H7 (cell line): ENCODE measurements around the gene PAIP2B. TPM values are rescaled to one million over a fixed set of nuclear protein-coding genes. Genes with fewer than 3 reads are reported as not detected.
"Not testable (repeated sequence)": the region's sequence is repeated elsewhere in the genome, so short reads cannot be mapped to it uniquely, and the experiment has no call there.

Experiments
- DNase-seq: peaks from one replicate; pipeline ENCODE4 v3.0.0; 2012
- H3K27me3 ChIP-seq: 2 replicates; pipeline ENCODE4 v1.6.0; 2011; ENCODE audit warnings: mild to moderate bottlenecking, low read length; ENCODE audit not compliant: control insufficient read depth, insufficient read depth
- H3K36me3 ChIP-seq: replicated peaks from 2 replicates; pipeline ENCODE4 v1.5.1; 2011; ENCODE audit warnings: low read length; ENCODE audit not compliant: control insufficient read depth, insufficient read depth
- H3K4me3 ChIP-seq: 2 replicates; pipeline ENCODE4 v1.5.1; 2011; ENCODE audit warnings: low read depth, mild to moderate bottlenecking, control low read depth, low read length, moderate library complexity; ENCODE audit not compliant: insufficient read depth
- total RNA-seq: library from RNA; depleted of rRNA; stranded (reverse); fragments of >200 nt; shearing (Covaris generic); gene quantifications from 2 replicates; pipeline ENCODE4 v1.2.3, GENCODE V29; 2014

PAIP2B gene
- total RNA-seq, 1 experiment from 2014 or later = 3.7 TPM

DNA sequence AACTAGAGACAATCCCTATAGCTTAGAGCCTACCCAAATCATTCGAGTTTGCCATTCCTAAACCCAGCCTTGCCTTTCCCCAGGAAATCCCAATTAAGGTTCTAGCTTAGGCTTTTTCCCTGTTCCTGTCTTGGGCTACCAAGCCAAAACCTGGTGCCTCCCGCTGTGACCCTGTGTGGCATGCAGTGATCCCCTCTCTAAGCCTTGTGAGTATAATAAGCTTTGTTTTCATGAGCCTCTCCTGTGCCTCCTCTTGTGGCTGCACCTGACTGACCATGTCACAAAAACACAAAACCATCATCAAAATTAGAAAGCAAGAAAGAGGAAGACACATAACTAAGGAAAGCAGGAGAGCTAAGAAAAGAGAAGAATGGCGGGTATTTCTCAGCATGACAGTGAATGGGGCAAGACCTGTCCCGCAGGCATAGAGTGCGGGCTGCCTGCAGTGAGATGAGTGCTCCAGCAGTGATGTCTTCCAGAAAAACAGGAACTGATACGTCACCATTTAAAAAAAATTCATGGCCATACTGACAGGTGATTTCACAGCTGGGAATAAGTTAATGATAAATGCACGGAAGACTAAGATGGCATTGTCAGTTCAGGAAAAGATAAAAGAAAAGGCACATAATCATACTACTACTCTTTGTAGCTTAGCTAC lies 9.2 kb upstream of the PAIP2B start:
- no peaks in the 10 kb centered on the region for H3K27me3 ChIP-seq
- H3K36me3 ChIP-seq = no peaks in the 10 kb centered on the region
- peak; percentile 40 for DNase-seq
- H3K4me3 ChIP-seq = no peak overlapping the region

DNA sequence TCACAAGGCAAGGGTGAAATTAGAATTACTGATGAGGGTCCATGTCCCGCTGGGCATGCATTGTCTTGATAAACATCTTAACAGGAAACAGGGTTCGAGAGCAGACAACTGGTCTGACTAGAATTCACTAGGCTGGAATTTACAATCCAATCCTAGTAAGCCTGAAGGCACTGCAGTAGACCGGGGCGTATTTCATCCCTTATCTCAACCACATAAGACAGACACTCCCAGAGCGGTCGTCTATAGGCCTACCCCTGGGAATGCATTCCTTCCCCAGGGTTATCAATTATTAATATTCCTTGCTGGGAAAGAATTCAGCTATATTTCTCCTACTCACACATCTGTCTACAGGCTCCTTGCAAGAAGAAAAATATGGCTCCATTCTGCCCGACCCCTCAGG lies 6.2 kb upstream of the PAIP2B start:
- not testable (repeated sequence) for H3K4me3 ChIP-seq, H3K36me3 ChIP-seq, DNase-seq, H3K27me3 ChIP-seq

DNA sequence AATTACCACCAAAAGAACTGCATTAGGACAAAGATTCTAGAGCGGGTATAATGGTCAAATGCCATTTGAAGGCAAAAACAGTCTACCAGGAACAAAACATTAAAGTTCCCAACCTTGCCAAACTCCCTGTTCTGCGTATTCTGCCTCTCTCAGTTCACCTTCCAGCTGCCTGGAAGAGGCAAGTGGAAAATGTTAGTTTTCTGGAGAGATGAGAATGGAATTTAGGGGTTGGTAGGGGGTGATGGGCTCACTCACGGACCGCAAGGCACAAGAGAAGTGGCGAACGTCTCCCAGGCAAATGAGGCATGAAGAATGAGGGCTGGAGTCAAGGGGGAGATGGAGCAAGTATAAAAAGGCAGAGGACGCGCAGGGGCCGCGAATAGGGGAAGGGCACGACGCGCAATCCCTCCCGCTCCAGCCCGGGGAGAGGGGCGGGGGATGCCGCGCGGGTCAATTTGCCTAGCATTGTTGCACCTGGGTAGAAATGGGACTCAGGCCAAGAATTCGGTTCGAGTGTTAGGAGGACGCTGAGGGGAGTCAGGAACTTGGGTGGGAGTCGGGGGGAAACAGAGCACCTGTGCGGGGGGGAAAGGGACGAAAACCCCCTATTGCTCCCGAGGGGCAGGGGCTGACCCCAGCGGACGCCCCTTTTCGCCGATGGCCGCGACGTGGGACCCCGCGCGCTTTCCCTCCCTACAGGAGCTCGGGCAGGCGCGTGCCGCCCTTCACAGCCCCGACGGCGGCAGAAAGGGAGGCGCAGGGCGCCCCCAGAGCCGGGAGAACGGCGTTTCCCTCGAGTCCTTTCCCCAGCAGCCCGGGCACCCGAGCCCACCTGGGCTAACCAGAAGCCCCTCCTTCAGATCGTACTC lies 573 bp downstream of the PAIP2B start:
- Histone ChIP-seq H3K36me3 (no peaks in the 10 kb centered on the region), H3K27me3 (peaks cover 2% of the 10 kb centered on the region; the same call in 1 of the 2 replicates), H3K4me3 (peak overlapping the region; percentile 88)
- peak; percentile 62 for DNase-seq

DNA sequence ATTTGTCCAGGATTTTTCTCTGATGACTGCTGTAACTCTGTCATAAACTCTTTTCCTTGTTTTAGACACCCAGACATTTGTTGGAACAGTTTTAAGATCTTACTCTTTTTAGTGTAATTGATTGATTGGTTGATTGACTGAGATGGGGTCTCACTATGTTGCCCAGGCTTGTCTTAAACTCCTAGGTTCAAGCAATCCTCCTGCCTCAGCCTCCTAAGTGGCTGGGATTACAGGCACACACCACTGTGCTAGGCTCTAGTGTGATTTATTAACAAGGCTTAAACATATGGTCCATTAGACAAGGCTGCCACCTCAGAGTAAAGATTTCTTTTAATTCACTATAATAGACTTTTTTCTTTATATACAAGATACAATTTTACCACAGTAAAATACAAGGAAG lies 2.0 kb downstream of the PAIP2B start:
- Histone ChIP-seq H3K4me3 (no peak overlapping the region), H3K27me3 (peaks cover 2% of the 10 kb centered on the region; the same call in 1 of the 2 replicates), H3K36me3 (no peaks in the 10 kb centered on the region)
- no peak for DNase-seq

DNA sequence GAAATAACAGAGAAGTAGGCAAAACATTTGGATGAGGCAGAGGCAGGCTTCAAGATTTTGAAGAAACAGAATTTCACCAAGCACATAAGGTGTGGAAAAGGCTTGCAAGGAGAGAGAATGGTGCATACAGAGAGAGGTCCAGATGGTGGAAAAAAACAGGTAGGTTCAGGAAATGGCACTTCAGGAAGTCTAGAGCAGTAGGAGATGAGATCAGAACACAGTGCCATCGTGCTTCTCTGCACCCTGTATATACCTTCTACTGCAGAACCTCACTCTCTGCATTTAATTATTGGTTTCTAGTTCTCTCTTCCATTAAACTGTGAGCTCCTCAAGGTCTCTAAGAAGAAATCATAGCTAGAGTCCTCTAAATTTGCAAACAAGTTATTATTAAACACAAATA lies 2.4 kb downstream of the PAIP2B start:
- no peak for DNase-seq

DNA sequence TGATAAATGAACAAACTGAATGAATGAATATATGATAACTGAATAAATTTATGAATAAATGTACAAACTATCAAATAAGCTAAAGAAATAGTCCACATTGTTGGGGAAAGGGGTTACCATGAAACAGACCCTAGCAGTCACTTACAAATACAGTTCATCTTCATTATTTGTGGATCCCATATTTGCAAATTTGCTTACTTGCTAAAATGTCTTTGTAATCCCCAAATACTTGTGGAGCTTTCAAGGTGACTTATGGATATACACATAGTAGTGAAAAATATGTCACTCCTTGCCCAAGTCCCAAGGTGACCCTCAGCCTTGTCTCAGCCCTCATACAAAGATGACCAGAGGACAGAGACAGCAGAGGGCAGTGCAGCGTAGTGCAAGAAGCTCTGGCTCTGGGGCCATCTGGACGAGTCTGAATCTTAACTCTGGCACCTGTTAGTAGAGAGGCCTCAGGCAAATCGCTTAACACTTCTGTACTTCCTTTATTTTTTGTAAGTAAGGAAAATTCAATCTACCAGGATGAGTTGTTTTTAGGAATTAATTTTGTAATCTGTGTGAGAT lies 3.1 kb downstream of the PAIP2B start:
- no peak overlapping the region for H3K4me3 ChIP-seq
- H3K36me3 ChIP-seq = no peaks in the 10 kb centered on the region
- DNase-seq = peak; percentile 53
- peaks cover 2% of the 10 kb centered on the region; the same call in 1 of the 2 replicates for H3K27me3 ChIP-seq

More for the DNA sequence above, 2.4 kb downstream of the PAIP2B start:
- no peaks in the 10 kb centered on the region for H3K36me3 ChIP-seq
- H3K4me3 ChIP-seq = no peak overlapping the region
- H3K27me3 ChIP-seq = peaks cover 2% of the 10 kb centered on the region; the same call in 1 of the 2 replicates

DNA sequence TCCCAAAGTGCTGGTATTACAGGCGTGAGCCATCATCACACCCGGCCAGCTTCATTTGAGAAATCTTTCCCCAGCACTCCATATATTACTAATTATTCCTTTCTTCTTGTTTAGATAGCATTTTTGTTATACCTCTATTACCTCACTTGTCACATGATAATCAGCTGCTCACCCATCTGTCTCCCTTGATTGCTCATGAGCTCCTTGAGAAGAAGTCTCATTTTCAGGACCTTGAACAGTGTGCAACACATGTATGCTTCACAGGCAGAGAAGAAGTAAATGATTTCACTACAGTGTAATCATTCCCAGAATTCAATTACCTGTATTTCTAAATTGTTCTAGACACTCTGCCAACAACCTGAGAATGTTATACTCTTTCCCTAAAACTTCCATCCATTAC lies 6.2 kb downstream of the PAIP2B start:
- DNase-seq = no peak
- Histone ChIP-seq H3K4me3 (no peak overlapping the region), H3K27me3 (no peaks in the 10 kb centered on the region; the same call in 1 of the 2 replicates), H3K36me3 (no peaks in the 10 kb centered on the region)

DNA sequence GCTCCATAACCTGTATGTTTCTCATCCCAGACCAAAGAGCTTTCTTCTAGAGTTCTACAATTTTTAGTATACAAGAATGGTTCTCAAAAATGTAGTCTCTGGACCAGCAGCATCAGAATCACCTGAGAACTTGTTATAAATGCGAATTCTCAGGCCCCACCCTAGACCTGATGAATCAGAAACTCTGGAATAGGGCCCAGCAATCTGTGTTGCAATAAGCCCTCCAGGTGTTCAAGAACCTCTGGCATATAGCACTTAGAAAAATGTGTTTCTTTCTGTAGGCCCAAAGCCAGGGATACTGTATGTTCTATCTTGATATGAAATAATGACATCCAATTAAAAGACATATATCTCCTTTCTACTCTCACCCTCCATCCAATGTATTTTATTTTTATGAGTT lies 10.4 kb downstream of the PAIP2B start:
- H3K36me3 ChIP-seq = no peaks in the 10 kb centered on the region
- H3K4me3 ChIP-seq = no peak overlapping the region
- DNase-seq = no peak
- no peaks in the 10 kb centered on the region for H3K27me3 ChIP-seq

DNA sequence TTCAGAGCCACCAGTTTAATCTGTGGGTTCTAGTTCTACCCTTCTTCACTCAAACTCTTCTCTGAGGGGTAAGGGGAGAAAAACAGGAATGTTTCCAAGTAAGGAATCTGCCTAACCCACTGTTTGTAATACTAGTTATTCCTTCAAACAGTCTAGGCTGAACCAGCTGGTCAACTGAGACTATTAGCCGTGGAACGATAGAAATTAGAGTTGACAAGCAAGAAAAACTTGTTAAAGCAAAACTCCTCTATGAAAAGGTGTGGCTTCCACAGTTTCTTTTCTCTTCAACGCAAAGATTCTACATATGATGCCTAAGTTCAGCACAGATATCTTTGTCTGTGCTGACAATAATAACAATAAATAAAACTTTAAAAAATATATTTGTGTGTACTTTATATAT lies 11.5 kb downstream of the PAIP2B start:
- H3K27me3 ChIP-seq = no peaks in the 10 kb centered on the region
- no peak overlapping the region for H3K4me3 ChIP-seq
- no peak for DNase-seq
- H3K36me3 ChIP-seq = no peaks in the 10 kb centered on the region

DNA sequence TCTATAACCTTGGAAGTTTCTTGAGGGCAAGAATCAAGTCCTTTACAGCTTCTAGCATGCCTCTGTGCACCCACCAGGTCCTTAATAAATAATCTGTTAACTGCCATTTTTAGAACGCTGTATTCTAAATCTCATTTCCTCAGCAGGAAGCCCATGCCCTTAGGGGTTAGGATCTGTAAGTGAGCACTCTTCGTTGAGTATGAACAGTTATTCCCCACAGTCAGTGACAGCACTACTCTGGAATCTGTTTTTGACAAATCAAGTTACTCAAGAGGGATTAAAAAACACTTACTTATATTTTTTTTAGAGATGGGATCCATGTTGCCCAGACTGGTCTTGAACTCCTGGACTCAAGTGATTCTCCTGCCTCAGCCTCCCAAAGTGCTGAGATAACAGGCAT lies 14.6 kb downstream of the PAIP2B start:
- Histone ChIP-seq H3K4me3 (no peak overlapping the region), H3K27me3 (no peaks in the 10 kb centered on the region), H3K36me3 (no peaks in the 10 kb centered on the region)
- DNase-seq = no peak

DNA sequence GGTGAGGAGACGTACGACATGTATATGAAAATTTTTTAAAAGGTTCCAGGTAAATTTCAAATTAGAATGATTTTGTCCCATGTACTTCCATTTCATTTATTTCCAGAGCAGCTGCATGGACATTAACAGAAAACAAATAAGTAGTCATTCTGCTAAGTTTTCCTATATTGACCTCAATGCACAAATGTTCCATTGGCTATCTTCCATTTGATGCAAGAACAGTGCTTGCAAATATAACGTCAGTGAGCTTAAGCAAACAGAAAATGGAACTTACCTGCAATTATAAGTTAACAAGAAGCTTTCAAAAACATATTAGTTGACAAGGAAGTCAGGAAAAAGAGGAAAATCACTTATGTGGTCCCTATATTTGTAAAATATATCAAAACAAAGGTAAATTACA lies 16.6 kb downstream of the PAIP2B start:
- Histone ChIP-seq H3K4me3 (no peak overlapping the region), H3K36me3 (no peaks in the 10 kb centered on the region), H3K27me3 (no peaks in the 10 kb centered on the region)
- no peak for DNase-seq

DNA sequence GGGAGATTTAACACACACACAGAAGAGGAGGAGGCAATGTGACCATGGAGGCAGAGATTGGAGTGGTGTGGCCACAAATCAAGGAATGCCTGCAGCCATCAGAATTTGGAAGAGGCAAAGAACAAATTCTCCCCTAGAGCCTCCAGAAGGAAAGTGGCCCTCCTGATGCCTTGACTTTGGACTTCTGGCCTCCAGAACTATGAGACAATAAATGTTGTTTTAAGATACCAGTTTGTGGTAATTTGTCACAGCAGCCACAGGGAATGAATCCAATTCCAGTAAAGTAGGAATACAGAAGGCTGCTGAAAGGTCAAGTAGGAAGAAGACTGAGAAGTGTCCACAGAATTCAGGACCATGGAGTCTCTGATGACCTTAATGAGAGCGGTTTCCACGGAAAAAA lies 18.1 kb downstream of the PAIP2B start:
- no peaks in the 10 kb centered on the region for H3K36me3 ChIP-seq
- no peaks in the 10 kb centered on the region for H3K27me3 ChIP-seq
- no peak overlapping the region for H3K4me3 ChIP-seq
- DNase-seq = no peak

DNA sequence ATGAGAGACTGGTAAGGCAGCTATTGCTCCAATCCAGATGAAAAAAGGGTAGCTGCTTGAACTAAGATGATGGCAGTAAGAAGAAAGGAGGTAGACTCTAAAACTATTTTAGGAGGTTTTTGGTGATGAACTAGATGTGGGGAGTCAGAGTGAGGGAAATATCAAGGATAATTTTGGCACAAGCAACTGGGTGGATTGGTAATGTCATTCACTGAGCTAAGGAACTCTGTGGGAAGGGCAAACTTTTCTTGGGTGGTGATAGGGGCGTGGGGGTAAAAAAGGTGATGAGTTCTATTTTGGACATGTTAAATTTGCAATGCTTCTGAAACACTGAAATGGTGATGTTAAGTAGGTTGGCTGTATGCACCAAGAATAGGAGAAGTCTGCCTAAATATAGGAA lies 19.3 kb downstream of the PAIP2B start:
- H3K36me3 ChIP-seq = no peaks in the 10 kb centered on the region
- no peaks in the 10 kb centered on the region for H3K27me3 ChIP-seq
- no peak for DNase-seq
- H3K4me3 ChIP-seq = no peak overlapping the region

DNA sequence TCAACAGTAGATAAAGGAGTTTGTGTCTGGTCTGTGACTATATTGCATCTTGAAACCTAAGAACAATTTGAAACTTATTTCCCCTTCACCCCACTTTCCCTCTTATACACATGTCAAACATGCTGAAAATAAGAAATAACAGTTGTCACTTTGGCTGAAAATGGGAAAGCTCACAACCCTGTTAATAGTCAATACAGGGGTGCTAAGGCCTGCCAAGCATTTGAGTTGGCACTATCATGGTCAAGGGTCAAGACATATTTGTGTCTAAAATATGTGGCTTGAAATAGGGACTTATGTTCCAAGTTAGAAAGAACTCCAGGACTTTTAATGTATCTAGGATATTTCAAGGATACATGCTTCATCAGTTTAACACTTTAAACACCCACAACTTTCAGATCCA lies 20.6 kb downstream of the PAIP2B start:
- no peaks in the 10 kb centered on the region for H3K36me3 ChIP-seq
- no peak overlapping the region for H3K4me3 ChIP-seq
- no peaks in the 10 kb centered on the region for H3K27me3 ChIP-seq
- DNase-seq = no peak

DNA sequence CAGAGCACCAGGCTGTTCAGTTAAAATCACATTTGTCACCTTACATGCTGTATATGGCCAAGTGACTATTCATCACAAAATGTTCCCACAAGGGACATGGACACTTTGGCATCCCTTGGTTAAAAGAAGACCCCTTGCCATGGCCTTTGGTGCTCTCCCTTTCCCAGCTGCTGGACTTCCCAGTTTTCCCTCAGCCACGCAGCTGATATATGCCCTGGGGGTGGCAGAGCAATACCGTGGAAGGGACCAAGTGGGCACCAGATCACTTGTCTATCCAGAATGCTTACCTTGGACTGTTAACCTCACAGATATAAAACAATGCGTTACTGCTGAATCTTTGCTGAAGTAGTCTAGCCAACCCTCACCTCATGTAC lies 35.3 kb downstream of the PAIP2B start:
- no peaks in the 10 kb centered on the region for H3K27me3 ChIP-seq
- DNase-seq = no peak
- no peak overlapping the region for H3K4me3 ChIP-seq
- H3K36me3 ChIP-seq = no peaks in the 10 kb centered on the region
